ENCODE results near the gene GPX3. TPM values are rescaled to one million over a fixed set of nuclear protein-coding genes. Genes with fewer than 3 reads are reported as not detected.
A peak's percentile ranks its signal among the peaks of the same experiment; 100 is the strongest.

The GPX3 gene
- total and polyA plus RNA-seq, 2 of the 13 experiments (the other 11 are each of a cell fraction or from before 2014, with no cell fraction given) = 33.8 to 1,892 TPM

DNA sequence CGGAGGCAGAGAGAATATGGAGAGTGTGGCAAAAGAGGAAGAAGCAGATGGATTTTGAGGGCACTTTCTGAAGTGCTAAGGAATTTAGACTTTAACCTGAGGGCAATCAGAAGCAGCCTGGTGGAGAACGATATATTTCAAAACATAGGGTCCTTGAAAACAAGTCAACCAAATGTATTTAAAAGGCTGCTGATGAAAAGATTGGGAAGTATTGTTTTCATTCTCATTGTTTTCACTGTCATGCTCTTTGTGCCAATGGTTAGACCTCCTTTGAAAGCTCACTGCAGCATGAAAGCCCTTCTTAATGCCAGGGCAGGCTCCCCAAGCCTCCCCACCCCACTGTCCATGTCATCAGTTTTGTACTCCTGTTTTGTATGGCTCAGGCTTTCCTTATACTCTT, 2.5 kb upstream of the GPX3 start:
- DNase-seq (ENCODE audit: low spot score) (peak; percentile 38), ATAC-seq (no peak), FAIRE-seq (no peak)
- H4K20me1 ChIP-seq (ENCODE audit: insufficient read depth, low read length) = peaks cover 13% of the 10 kb centered on the region
- peak overlapping the region; percentile 21 for H3K27ac ChIP-seq (ENCODE audit: extremely low read length, insufficient read depth, low read length)
- 50% methylated on average over 2 of the region's 2 CpGs for WGBS (ENCODE audit: low lambda C conversion rate)
- H3K4me3 ChIP-seq (replicated peaks in 1 of 3; ENCODE audit: insufficient read depth in 1 of 3, low read depth in 2 of 3, low read length in 3 of 3) = no peak overlapping the region
- ChIA-PET POLR2A (no interaction called here), CTCF (ENCODE audit: low intra/inter-chr PET ratio, low total read pairs) (no interaction called here)
- no peak overlapping the region for H2AFZ ChIP-seq (ENCODE audit: low read length)
- H3K27me3 ChIP-seq (ENCODE audit: control insufficient read depth in 1 of 2, insufficient read depth in 2 of 2, low read length in 2 of 2) = no peaks in the 10 kb centered on the region; a peak in 1 of 5 replicates
- no TSS peak for BruUV-seq (replicated peaks)
- intact Hi-C loops (cut with micrococcal nuclease; ENCODE audit: unreplicated experiment) = no loop called here
- peaks cover 0 to 7% of the 10 kb centered on the region in 2 experiments; a peak in 2 of 5 replicates for H3K36me3 ChIP-seq (replicated peaks in 1 of 2; ENCODE audit: control insufficient read depth in 1 of 2, insufficient read depth in 2 of 2, low read length in 2 of 2)
- no peaks in the 10 kb centered on the region for H3K9me3 ChIP-seq (ENCODE audit: low read length)
- in situ Hi-C loops (cut with HindIII; ENCODE audit: extremely low pct_ligation_motif_present, low pct_unique_long_range_greater_than_20kb) = no loop called here
- peaks cover 90% of the 10 kb centered on the region for H3K4me1 ChIP-seq (ENCODE audit: insufficient read depth, low read length)
- peak overlapping the region; percentile 46 for H3K4me2 ChIP-seq (ENCODE audit: low read depth, low read length)
- peaks cover 25% of the 10 kb centered on the region for H3K79me2 ChIP-seq (ENCODE audit: insufficient read depth, low read length)
- no peak overlapping the region for H3K9ac ChIP-seq (ENCODE audit: insufficient read depth, low read depth, low read length)
- TF ChIP-seq RXRB (CRISPR knock-in tag; IDR thresholded peaks at IDR 0.05; ENCODE audit: borderline replicate concordance) = no peak; the same call in 1 of the 2 replicates
- no peak for TF ChIP-seq MTA1 (CRISPR knock-in tag; IDR thresholded peaks at IDR 0.05; ENCODE audit: borderline replicate concordance)
- TF ChIP-seq, protein P1, sequence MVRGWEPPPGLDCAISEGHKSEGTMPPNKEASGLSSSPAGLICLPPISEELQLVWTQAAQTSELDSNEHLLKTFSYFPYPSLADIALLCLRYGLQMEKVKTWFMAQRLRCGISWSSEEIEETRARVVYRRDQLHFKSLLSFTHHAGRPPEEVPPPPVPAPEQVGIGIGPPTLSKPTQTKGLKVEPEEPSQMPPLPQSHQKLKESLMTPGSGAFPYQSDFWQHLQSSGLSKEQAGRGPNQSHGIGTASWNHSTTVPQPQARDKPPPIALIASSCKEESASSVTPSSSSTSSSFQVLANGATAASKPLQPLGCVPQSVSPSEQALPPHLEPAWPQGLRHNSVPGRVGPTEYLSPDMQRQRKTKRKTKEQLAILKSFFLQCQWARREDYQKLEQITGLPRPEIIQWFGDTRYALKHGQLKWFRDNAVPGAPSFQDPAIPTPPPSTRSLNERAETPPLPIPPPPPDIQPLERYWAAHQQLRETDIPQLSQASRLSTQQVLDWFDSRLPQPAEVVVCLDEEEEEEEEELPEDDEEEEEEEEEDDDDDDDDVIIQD (CRISPR knock-in tag; IDR thresholded peaks at IDR 0.05; ENCODE audit: low read depth) = no peak
- TF ChIP-seq TEAD3 (CRISPR knock-in tag; optimal IDR thresholded peaks at IDR 0.05; ENCODE audit: borderline replicate concordance) = peak; percentile 18
- no peak for TF ChIP-seq ATM (IDR thresholded peaks at IDR 0.05; ENCODE audit: borderline replicate concordance)
- TF ChIP-seq, protein P2, sequence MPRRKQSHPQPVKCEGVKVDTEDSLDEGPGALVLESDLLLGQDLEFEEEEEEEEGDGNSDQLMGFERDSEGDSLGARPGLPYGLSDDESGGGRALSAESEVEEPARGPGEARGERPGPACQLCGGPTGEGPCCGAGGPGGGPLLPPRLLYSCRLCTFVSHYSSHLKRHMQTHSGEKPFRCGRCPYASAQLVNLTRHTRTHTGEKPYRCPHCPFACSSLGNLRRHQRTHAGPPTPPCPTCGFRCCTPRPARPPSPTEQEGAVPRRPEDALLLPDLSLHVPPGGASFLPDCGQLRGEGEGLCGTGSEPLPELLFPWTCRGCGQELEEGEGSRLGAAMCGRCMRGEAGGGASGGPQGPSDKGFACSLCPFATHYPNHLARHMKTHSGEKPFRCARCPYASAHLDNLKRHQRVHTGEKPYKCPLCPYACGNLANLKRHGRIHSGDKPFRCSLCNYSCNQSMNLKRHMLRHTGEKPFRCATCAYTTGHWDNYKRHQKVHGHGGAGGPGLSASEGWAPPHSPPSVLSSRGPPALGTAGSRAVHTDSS (CRISPR knock-in tag; conservative IDR thresholded peaks at IDR 0.05) = no peak
- no peak for TF ChIP-seq REXO4 (CRISPR knock-in tag; IDR thresholded peaks at IDR 0.05; ENCODE audit: borderline replicate concordance)
- no peak for TF ChIP-seq ZNF629 (CRISPR knock-in tag; conservative IDR thresholded peaks at IDR 0.05)
- TF ChIP-seq, protein P3, sequence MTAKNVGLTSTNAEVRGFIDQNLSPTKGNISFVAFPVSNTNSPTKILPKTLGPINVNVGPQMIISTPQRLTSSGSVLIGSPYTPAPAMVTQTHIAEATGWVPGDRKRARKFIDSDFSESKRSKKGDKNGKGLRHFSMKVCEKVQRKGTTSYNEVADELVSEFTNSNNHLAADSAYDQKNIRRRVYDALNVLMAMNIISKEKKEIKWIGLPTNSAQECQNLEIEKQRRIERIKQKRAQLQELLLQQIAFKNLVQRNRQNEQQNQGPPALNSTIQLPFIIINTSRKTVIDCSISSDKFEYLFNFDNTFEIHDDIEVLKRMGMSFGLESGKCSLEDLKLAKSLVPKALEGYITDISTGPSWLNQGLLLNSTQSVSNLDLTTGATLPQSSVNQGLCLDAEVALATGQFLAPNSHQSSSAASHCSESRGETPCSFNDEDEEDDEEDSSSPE (CRISPR knock-in tag; IDR thresholded peaks at IDR 0.05) = no peak
- TF ChIP-seq PHF5A (CRISPR knock-in tag; IDR thresholded peaks at IDR 0.05; ENCODE audit: low read depth, unreplicated experiment) = no peak
- TF ChIP-seq SOX6 (IDR thresholded peaks at IDR 0.05) = no peak
- peak; percentile 48 for TF ChIP-seq SOX6 (CRISPR knock-in tag; IDR thresholded peaks at IDR 0.05)
- no peak for TF ChIP-seq NFKB2 (CRISPR knock-in tag; IDR thresholded peaks at IDR 0.05; ENCODE audit: borderline replicate concordance)
- TF ChIP-seq ZFP82 (CRISPR knock-in tag; IDR thresholded peaks at IDR 0.05; ENCODE audit: borderline replicate concordance) = no peak
- TF ChIP-seq ZNF468 (CRISPR knock-in tag; IDR thresholded peaks at IDR 0.05) = no peak
- TF ChIP-seq, protein P4, sequence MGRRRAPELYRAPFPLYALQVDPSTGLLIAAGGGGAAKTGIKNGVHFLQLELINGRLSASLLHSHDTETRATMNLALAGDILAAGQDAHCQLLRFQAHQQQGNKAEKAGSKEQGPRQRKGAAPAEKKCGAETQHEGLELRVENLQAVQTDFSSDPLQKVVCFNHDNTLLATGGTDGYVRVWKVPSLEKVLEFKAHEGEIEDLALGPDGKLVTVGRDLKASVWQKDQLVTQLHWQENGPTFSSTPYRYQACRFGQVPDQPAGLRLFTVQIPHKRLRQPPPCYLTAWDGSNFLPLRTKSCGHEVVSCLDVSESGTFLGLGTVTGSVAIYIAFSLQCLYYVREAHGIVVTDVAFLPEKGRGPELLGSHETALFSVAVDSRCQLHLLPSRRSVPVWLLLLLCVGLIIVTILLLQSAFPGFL (CRISPR knock-in tag; IDR thresholded peaks at IDR 0.05) = no peak
- TF ChIP-seq SMAD1 (CRISPR knock-in tag; IDR thresholded peaks at IDR 0.05; ENCODE audit: borderline replicate concordance, low read depth) = no peak
